HepG2 (cell line): ENCODE data around the gene TMEM231. TPM values are rescaled to one million over a fixed set of nuclear protein-coding genes. Genes with fewer than 3 reads are reported as not detected.

ENCODE experiments used
- CENPT ChIP-seq: sonication (generic); formaldehyde crosslinking; IDR thresholded peaks from 2 replicates; pipeline ENCODE4 v1.8.0; 2022; ENCODE audit warnings: low read depth, mild to moderate bottlenecking, moderate library complexity, missing genetic modification reagents
- HOMEZ ChIP-seq: IDR thresholded peaks from 2 replicates; pipeline ENCODE4 v1.6.1; 2016; ENCODE audit warnings: low read depth
- LRRFIP1 ChIP-seq: sonication (generic); formaldehyde crosslinking; conservative IDR thresholded peaks from 2 replicates; pipeline ENCODE4 v1.4.0; 2020; ENCODE audit warnings: missing genetic modification reagents
- MEIS1 ChIP-seq: sonication (generic); formaldehyde crosslinking; IDR thresholded peaks from 2 replicates; pipeline ENCODE4 v1.9.0; 2021; ENCODE audit warnings: mild to moderate bottlenecking, missing genetic modification reagents, moderate library complexity, borderline replicate concordance
- NFRKB ChIP-seq: fragments of 450-650 bp; IDR thresholded peaks from 2 replicates; pipeline ENCODE4 v1.6.1; 2017
- SALL2 ChIP-seq: sonication (generic); formaldehyde crosslinking; IDR thresholded peaks from 2 replicates; pipeline ENCODE4 v1.8.1; 2023; ENCODE audit warnings: mild to moderate bottlenecking, missing genetic modification reagents, inconsistent platforms
- SMYD3 ChIP-seq: sonication (generic); formaldehyde crosslinking; IDR thresholded peaks from 2 replicates; pipeline ENCODE4 v1.8.1; 2023; ENCODE audit warnings: mild to moderate bottlenecking, missing genetic modification reagents
- XBP1 ChIP-seq: sonication (generic); formaldehyde crosslinking; IDR thresholded peaks from 2 replicates; pipeline ENCODE4 v1.5.0; 2020; ENCODE audit warnings: missing genetic modification reagents
- ZFP1 ChIP-seq: IDR thresholded peaks from 2 replicates; pipeline ENCODE4 v1.6.1; 2016
- ZNF124 ChIP-seq: sonication (generic); formaldehyde crosslinking; IDR thresholded peaks from 2 replicates; pipeline ENCODE4 v1.4.0; 2020; ENCODE audit warnings: missing genetic modification reagents
- ZNF142 ChIP-seq: sonication (generic); formaldehyde crosslinking; IDR thresholded peaks from 2 replicates; pipeline ENCODE4 v1.4.0; 2020; ENCODE audit warnings: missing genetic modification reagents
- ZNF335 ChIP-seq: sonication (generic); formaldehyde crosslinking; IDR thresholded peaks from 2 replicates; pipeline ENCODE4 v1.4.0; 2020; ENCODE audit warnings: missing genetic modification reagents
- ZNF484 ChIP-seq: sonication (generic); formaldehyde crosslinking; IDR thresholded peaks from 2 replicates; pipeline ENCODE4 v1.5.1; 2020; ENCODE audit warnings: mild to moderate bottlenecking, low read depth, missing genetic modification reagents, borderline replicate concordance
- polyA plus RNA-seq, 8 experiments: library from polyadenylated mRNA; depleted of rRNA in 3 of 8; stranded (reverse) in 7 of 8; unstranded in 1 of 8; fragments of >200 nt; fragmentation: Illumina TruSeq in 4 of 8; extraction: Trizol in 4 of 8; gene quantifications; 2 replicates each; pipeline versions ENCODE4 v1.2.1 to v1.2.3, GENCODE V29; 2011 to 2016; ENCODE audit warnings: low read depth in 4 of 8, missing spikeins in 1 of 8, mixed read lengths in 1 of 8; ENCODE audit not compliant: insufficient read depth in 1 of 8
- total RNA-seq, 5 experiments: library from RNA; depleted of rRNA; stranded (reverse); fragments of >200 nt; fragmentation: Illumina TruSeq; extraction: Trizol; gene quantifications; 2 replicates each; pipeline ENCODE4 v1.2.3, GENCODE V29; 2016; ENCODE audit warnings: low read depth in 1 of 5

Gene TMEM231
- total and polyA plus RNA-seq, 2 of the 13 experiments (the other 11 are each of a cell fraction or from before 2014, with no cell fraction given), result 3.5 to 7.4 TPM

GRCh38 chr16:75578212-75578611 lies 22.2 kb upstream of the TMEM231 start (continued):
- TF ChIP-seq ZNF142 (CRISPR knock-in tag), result no peak
- no peak for TF ChIP-seq NFRKB
- TF ChIP-seq ZNF335 (CRISPR knock-in tag), result no peak
- TF ChIP-seq CENPT (CRISPR knock-in tag), result no peak
- no peak for TF ChIP-seq LRRFIP1 (CRISPR knock-in tag)
- TF ChIP-seq ZNF484 (CRISPR knock-in tag), result no peak
- TF ChIP-seq ZNF124 (CRISPR knock-in tag), result no peak
- no peak for TF ChIP-seq ZFP1
- no peak for TF ChIP-seq MEIS1 (CRISPR knock-in tag)
- no peak for TF ChIP-seq HOMEZ (CRISPR knock-in tag)
- TF ChIP-seq XBP1 (CRISPR knock-in tag), result no peak
- no peak for TF ChIP-seq SALL2 (CRISPR knock-in tag)
- TF ChIP-seq SMYD3 (CRISPR knock-in tag), result no peak
